Osteocyte (in vitro differentiated cells): ENCODE data around the gene CAB39. TPM values are rescaled to one million over a fixed set of nuclear protein-coding genes. Genes with fewer than 3 reads are reported as not detected.
"Not testable (repeated sequence)": the region's sequence is repeated elsewhere in the genome, so short reads cannot be mapped to it uniquely, and the experiment has no call there.

ENCODE experiments used
- DNase-seq: peaks from one replicate; pipeline ENCODE4 v3.0.0; 2021; ENCODE audit warnings: mixed read lengths; ENCODE audit not compliant: unreplicated experiment; ENCODE audit errors: extremely low spot score
- H3K27ac Mint-ChIP-seq: one replicate; pipeline ENCODE4 v1.8.0; 2021; ENCODE audit warnings: mild to moderate bottlenecking, mixed read lengths; ENCODE audit not compliant: unreplicated experiment
- H3K27me3 Mint-ChIP-seq: one replicate; pipeline ENCODE4 v1.8.0; 2021; ENCODE audit warnings: mixed read lengths; ENCODE audit not compliant: unreplicated experiment
- H3K36me3 Mint-ChIP-seq: one replicate; pipeline ENCODE4 v1.8.0; 2021; ENCODE audit warnings: mixed read lengths; ENCODE audit not compliant: unreplicated experiment
- H3K4me1 Mint-ChIP-seq: one replicate; pipeline ENCODE4 v1.8.0; 2021; ENCODE audit warnings: mixed read lengths; ENCODE audit not compliant: unreplicated experiment
- H3K4me3 Mint-ChIP-seq: one replicate; pipeline ENCODE4 v1.8.0; 2021; ENCODE audit warnings: mild to moderate bottlenecking, moderate library complexity, mixed read lengths; ENCODE audit not compliant: unreplicated experiment
- H3K9me3 Mint-ChIP-seq: one replicate; pipeline ENCODE4 v1.8.0; 2021; ENCODE audit warnings: mixed read lengths; ENCODE audit not compliant: unreplicated experiment
- CTCF ChIP-seq: fragments of 200-600 bp; sonication (generic); IDR thresholded peaks from 2 replicates; pipeline ENCODE4 v1.5.0; 2021; ENCODE audit warnings: antibody characterized with exemption, mild to moderate bottlenecking, moderate library complexity
- total RNA-seq: library from RNA; stranded (reverse); gene quantifications from 2 replicates; pipeline ENCODE4 v1.2.1, GENCODE V29; 2021

The CAB39 gene
- total RNA-seq, 1 donor from 2014 or later, result 40.8 TPM

- Mint-ChIP-seq H3K9me3 (no peaks in the 10 kb centered on the region), H3K27ac (no peak overlapping the region), H3K36me3 (peaks cover 3% of the 10 kb centered on the region), H3K4me3 (no peak overlapping the region), H3K27me3 (no peaks in the 10 kb centered on the region), H3K4me1 (peaks cover 42% of the 10 kb centered on the region)
- TF ChIP-seq CTCF, result no peak
- DNase-seq, result no peak
Measured at GRCh38 chr2:230719340-230719739, 6.7 kb downstream of the CAB39 start.

GRCh38 chr2:230721712-230722111, 9.1 kb downstream of the CAB39 start:
- Mint-ChIP-seq H3K4me1 (peaks cover 24% of the 10 kb centered on the region), H3K36me3 (peaks cover 6% of the 10 kb centered on the region), H3K27ac (peak overlapping the region; percentile 5)

GRCh38 chr2:230722207-230722885, 9.7 kb downstream of the CAB39 start:
- Mint-ChIP-seq H3K36me3 (peaks cover 6% of the 10 kb centered on the region), H3K4me3 (no peak overlapping the region), H3K4me1 (peaks cover 19% of the 10 kb centered on the region), H3K27me3 (no peaks in the 10 kb centered on the region), H3K27ac (no peak overlapping the region), H3K9me3 (no peaks in the 10 kb centered on the region)
- no peak for DNase-seq
- no peak for TF ChIP-seq CTCF

More at GRCh38 chr2:230721712-230722111, 9.1 kb downstream of the CAB39 start:
- no peak for DNase-seq
- no peak for TF ChIP-seq CTCF
- Mint-ChIP-seq H3K9me3 (no peaks in the 10 kb centered on the region), H3K27me3 (no peaks in the 10 kb centered on the region), H3K4me3 (no peak overlapping the region)

- Mint-ChIP-seq H3K27ac (no peak overlapping the region), H3K4me3 (no peak overlapping the region), H3K9me3 (no peaks in the 10 kb centered on the region), H3K4me1 (peaks cover 10% of the 10 kb centered on the region), H3K27me3 (no peaks in the 10 kb centered on the region), H3K36me3 (peaks cover 6% of the 10 kb centered on the region)
- TF ChIP-seq CTCF, result no peak
- DNase-seq, result no peak
Measured at GRCh38 chr2:230723363-230723762, 10.7 kb downstream of the CAB39 start.

- H3K36me3 Mint-ChIP-seq, H3K9me3 Mint-ChIP-seq, H3K4me1 Mint-ChIP-seq, DNase-seq, H3K27ac Mint-ChIP-seq, H3K4me3 Mint-ChIP-seq, H3K27me3 Mint-ChIP-seq: not testable (repeated sequence)
Measured at GRCh38 chr2:230724957-230725356, 12.3 kb downstream of the CAB39 start.
